H54 (cell line): ENCODE data around the gene HM13.
"Not testable (repeated sequence)": the region's sequence is repeated elsewhere in the genome, so short reads cannot be mapped to it uniquely, and the experiment has no call there.

Experiments
- DNase-seq: peaks from one replicate; pipeline ENCODE4 v3.0.0; 2011; ENCODE audit warnings: low spot score, mixed read lengths; ENCODE audit not compliant: insufficient read length
- FAIRE-seq: peaks from 3 replicates; lab custom pipeline; 2011; peaks lifted over from hg19 to GRCh38; lab: Jason Lieb, UNC
- POLR2A ChIP-seq: IDR thresholded peaks from 2 replicates; pipeline ENCODE4 v1.6.1; 2011; ENCODE audit warnings: low read depth, mild to moderate bottlenecking, low read length

Gene HM13

GRCh38 chr20:31485450-31486339 is 28.5 kb upstream of the HM13 start:
- TF ChIP-seq POLR2A: no peak
- no peak for DNase-seq
- no peak for FAIRE-seq

- no peak for FAIRE-seq
- DNase-seq: no peak
- TF ChIP-seq POLR2A: no peak
Observed at GRCh38 chr20:31488115-31488514, 26.1 kb upstream of the HM13 start.

- TF ChIP-seq POLR2A: no peak
- no peak for DNase-seq
- no peak for FAIRE-seq
Observed at GRCh38 chr20:31489152-31489551, 25.1 kb upstream of the HM13 start.

GRCh38 chr20:31490752-31491151 is 23.5 kb upstream of the HM13 start:
- no peak for TF ChIP-seq POLR2A
- no peak for FAIRE-seq
- DNase-seq: no peak

- TF ChIP-seq POLR2A: no peak
- DNase-seq (peak; percentile 50), FAIRE-seq (no peak)
Observed at GRCh38 chr20:31494131-31494530, 20.1 kb upstream of the HM13 start.

- TF ChIP-seq POLR2A: 0 out of 2 replicates have a peak, but pooled peaks have one; percentile 5
- peak; percentile 56 for DNase-seq
- FAIRE-seq: no peak
Observed at GRCh38 chr20:31496761-31497295, 17.4 kb upstream of the HM13 start.

- no peak for DNase-seq
- TF ChIP-seq POLR2A: no peak
- no peak for FAIRE-seq
Observed at GRCh38 chr20:31497838-31498540, 16.3 kb upstream of the HM13 start.

- no peak for DNase-seq
- TF ChIP-seq POLR2A: no peak
- FAIRE-seq: no peak
Observed at GRCh38 chr20:31500527-31500926, 13.7 kb upstream of the HM13 start.

GRCh38 chr20:31502884-31503673 is 11.2 kb upstream of the HM13 start:
- DNase-seq: peak; percentile 60
- not testable (repeated sequence) for FAIRE-seq

GRCh38 chr20:31505903-31506302 is 8.3 kb upstream of the HM13 start:
- TF ChIP-seq POLR2A: no peak
- FAIRE-seq (no peak), DNase-seq (no peak)

- FAIRE-seq (no peak), DNase-seq (no peak)
- TF ChIP-seq POLR2A: no peak
Observed at GRCh38 chr20:31508517-31509244, 5.6 kb upstream of the HM13 start.

- TF ChIP-seq POLR2A: no peak
- FAIRE-seq: no peak
- no peak for DNase-seq
Observed at GRCh38 chr20:31515072-31515774, 981 bp downstream of the HM13 start.

- no peak for TF ChIP-seq POLR2A
- DNase-seq: no peak
- FAIRE-seq: no peak
Observed at GRCh38 chr20:31515775-31516107, 1.5 kb downstream of the HM13 start.
